Activated CD4-positive, CD25-positive, alpha-beta regulatory T cell (primary cell): ENCODE results near the gene RS1.

ENCODE experiments used
- DNase-seq, 4 experiments: peaks; one replicate each; lab custom pipeline; 2025; lab: John Stamatoyannopoulos, UW

Gene RS1

GRCh38 chrX:18598413-18598812 is 73.5 kb downstream of the RS1 start:
- DNase-seq = no peak

- no peak for DNase-seq
Observed at GRCh38 chrX:18596096-18596495, 75.8 kb downstream of the RS1 start.

- DNase-seq = no peak
Observed at GRCh38 chrX:18594079-18594478, 77.8 kb downstream of the RS1 start.

- no peak for DNase-seq
Observed at GRCh38 chrX:18591834-18592233, 80.1 kb downstream of the RS1 start.
